GM21529 (cell line): Measurements from ENCODE around the gene PLSCR2.
"Not testable (repeated sequence)": the region's sequence is repeated elsewhere in the genome, so short reads cannot be mapped to it uniquely, and the experiment has no call there.

Source experiments
- ATAC-seq: cut with Tn5 transposase; IDR thresholded peaks from one replicate; pipeline ENCODE4 v1.9.1; 2021; ENCODE audit not compliant: unreplicated experiment

The PLSCR2 gene

DNA sequence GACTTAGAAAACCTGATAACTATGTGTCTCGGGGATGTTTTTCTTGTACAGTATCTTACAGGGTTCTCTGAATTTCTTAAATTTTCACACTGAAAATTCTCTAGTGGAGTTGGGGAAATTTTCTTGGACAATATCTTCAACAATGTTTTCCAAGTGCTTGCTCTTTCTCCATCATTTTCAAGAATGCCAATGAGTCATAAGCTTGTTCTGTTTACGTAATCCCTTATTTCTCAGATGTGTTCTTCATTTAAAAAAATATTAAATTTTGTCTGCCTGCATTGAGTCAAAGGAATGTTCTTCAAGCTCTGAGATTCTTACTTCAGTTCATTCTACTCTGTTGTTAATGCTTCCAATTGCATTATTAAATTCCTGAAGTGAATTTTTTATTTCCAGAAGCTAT lies 21.9 kb upstream of the PLSCR2 start:
- no peak for ATAC-seq

- no peak for ATAC-seq
Measured at GRCh38 chr3:146485297-146485696, 15.9 kb upstream of the PLSCR2 start.

- no peak for ATAC-seq
Measured at GRCh38 chr3:146476094-146476740, 6.9 kb upstream of the PLSCR2 start.

- ATAC-seq, result not testable (repeated sequence)
Measured at GRCh38 chr3:146474976-146475375, 5.6 kb upstream of the PLSCR2 start.

DNA sequence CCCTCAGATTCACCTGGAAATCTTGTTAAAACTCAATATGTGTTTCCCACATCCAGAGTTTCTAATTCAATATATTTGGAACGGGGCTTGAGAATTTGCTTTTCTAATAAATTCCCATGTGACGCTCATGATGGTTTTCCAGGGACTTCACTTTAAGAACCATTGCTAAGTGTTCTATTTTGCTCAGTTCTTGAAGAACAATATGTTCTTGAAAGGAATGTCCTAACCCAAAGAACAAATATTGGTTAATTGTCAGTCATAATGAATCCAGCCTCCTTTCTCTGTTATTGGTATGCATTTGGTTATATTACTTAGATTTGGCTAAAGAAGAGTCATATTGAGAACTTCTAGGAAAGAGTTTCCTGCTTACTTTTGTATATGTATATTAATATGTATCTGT lies 4.4 kb upstream of the PLSCR2 start:
- no peak for ATAC-seq

GRCh38 chr3:146472611-146473010 lies 3.2 kb upstream of the PLSCR2 start:
- ATAC-seq, result no peak

GRCh38 chr3:146471012-146471411 lies 1.7 kb upstream of the PLSCR2 start:
- ATAC-seq, result no peak

DNA sequence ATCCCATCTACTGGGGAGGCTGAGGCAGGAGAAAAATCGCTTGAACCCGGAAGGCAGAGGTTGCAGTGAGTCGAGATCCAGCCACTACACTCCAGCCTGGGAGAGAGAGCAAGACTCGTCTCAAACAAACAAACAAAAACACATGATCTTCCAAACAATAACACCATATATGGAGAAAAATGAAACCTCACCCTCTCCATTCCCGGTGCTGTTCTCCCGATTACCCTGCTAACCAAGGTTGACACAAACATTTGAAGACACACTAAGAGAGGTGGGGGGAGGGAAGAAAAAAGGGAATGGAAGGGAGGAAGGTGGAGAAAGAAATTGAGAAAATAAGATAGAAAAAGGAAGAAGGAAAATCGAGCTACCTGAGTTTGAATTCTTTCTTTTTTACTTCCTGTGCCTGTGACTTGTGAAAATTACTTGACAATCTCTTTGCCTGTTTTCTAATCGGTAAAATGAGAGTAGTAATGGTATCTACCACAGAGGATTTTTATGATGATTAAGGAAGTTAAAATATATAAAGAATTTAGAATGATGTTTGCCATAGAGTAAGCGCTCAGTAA lies 1.1 kb upstream of the PLSCR2 start:
- no peak for ATAC-seq

- no peak for ATAC-seq
Measured at GRCh38 chr3:146468671-146469149, 651 bp downstream of the PLSCR2 start.

GRCh38 chr3:146468234-146468633 lies 1.1 kb downstream of the PLSCR2 start:
- ATAC-seq, result no peak

GRCh38 chr3:146466604-146467003 lies 2.8 kb downstream of the PLSCR2 start:
- no peak for ATAC-seq

DNA sequence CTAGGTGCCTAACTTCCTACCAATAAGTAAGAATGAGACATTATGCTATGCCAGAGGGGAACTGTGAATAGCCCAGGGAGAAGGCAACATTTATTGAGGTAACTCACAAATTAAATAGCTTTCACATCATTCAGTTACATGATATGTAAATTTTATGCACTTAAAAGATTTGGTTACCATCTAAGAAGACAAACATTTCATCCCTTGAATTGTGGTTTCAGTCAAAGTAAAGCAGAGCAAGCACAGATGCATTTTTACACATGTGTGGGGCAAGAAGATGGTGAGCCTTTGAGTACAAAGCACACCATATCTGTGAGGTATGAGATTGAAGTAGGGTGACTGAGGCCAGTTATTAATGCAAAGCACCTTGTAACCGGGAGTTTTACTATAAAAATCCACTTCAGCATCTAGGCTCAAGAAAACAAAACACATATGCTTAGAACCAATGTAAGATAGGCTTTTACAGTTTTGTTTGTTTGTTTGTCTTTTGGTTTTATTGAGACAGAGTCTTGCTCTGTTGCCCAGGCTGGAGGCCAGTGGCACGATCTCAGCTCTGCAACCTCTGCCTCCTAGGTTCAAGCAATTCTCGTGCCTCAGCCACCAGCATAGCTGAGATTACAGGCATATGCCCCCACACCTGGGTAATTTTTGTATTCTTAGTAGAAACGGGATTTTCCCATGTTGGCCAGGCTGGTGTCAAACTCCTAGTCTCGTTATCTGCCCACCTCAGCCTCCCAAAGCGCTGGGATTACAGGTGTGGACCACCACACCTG lies 3.5 kb downstream of the PLSCR2 start:
- no peak for ATAC-seq

GRCh38 chr3:146464783-146465182 lies 4.6 kb downstream of the PLSCR2 start:
- no peak for ATAC-seq

DNA sequence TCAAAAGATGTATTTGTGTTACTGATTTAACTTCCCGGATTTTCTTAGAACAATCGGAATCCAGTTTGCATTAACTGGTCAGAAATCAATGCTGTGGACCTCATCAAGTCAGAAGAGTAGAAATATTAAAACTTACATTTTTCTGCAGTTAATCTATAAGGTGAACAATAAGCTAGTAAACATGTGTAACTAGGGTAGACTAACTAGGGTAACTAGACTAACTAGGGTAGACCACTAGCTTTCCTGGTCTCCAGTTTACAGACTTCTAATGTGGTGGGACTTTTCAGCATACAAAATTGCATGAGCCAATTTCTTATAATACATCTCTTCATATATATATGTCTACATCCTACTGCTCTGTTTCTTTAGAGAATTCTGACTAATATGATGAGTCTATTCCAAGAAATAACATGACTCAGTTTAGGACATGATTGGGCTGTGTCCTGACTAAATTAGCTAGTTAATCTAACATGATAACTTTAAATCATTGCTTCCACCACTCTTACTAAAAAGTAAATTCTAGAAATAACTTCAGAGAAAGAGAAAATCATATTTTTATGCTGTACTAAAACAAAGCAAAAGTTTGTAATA lies 5.3 kb downstream of the PLSCR2 start:
- no peak for ATAC-seq

DNA sequence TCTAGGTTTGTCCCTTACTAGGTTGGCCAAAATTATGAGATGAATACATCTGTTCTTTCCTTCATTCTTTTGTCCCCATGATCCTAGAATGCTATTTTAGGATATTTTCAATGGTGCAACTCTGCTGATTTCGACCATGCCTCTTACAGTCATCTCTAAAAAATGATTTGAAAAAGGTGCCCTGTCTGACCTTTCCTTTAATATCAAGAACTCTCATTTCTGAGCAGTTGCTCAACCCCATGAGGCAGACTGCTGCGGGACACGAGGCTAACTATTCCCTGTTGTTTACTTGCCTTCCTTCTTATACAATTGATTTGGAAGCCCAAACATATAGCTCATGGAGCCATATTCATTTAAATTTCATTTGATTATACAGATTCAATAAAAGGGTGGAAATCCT lies 14.6 kb downstream of the PLSCR2 start:
- ATAC-seq, result no peak

DNA sequence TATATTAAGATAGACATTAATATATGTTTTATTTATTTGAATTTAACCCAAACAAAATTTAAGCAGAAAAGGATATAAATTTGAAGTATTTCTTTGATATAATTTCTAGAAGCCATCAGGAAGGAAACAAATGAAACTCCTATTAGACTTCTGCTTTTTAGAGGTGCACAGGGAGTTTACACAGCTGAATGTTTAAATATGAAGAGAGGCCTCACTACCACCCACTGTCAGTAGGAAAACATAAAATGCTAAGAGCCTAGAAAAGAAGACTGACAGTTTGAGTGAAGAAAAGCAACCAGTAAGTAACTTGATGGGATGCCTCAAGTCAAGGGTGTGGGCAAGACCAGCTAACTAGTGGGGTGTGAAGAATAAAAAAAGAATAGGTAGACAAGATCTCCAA lies 19.7 kb downstream of the PLSCR2 start:
- no peak for ATAC-seq

DNA sequence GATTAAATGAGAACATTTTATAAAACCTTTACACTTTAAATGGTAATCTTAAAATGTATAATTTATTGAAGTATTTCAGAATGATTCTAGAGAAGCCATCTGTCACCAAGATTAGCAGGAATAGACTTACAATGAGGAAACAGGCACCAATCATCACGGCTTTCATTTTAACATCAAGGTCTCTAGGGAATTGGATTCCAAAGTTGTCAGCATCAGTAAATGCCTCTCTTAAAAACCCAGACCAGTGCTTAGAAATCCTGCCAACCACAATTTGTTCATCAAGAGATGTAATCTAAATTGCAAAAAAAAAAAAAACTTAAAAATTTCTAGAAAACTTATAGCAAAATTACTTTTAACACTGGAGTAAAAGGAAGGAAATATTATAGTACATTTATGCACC lies 20.3 kb downstream of the PLSCR2 start:
- ATAC-seq, result no peak

GRCh38 chr3:146446026-146446425 lies 23.3 kb downstream of the PLSCR2 start:
- ATAC-seq, result no peak

DNA sequence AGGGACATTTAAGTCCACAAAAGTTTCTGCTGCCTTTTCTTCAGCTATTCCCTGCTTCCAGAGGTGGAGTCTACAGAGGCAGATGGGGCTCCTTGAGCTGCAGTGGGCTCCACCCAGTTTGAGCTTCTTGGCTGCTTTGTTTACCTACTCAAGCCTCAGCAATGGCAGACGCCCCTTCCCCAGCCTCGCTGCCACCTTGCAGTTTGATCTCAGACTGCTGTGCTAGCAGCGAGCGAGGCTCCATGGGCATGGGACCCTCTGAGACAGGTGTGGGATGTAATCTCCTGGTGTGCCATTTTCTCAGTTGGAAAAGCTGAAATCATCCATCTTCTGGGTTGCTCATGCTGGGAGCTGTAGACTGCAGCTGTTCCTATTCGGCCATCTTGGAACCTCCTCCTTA lies 29.1 kb downstream of the PLSCR2 start:
- ATAC-seq, result not testable (repeated sequence)

DNA sequence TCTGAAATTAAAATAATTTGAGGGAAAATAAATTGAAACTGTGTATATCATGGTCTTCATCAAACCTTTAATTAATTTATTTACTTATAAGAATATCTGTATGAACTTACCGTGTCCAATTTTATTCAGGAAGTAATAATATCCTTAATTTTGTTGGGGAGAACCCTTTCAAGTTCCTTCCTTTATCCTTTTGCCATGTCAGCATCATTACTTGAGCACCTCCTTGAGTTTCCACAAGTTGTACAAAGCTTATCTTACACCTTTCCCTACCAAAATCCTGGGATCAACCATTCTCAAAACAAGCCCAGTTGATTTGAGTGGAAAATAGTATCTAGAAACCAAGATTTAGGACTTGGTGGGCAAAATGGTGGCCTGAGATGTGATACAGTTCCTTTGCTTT lies 37.3 kb downstream of the PLSCR2 start:
- ATAC-seq, result no peak

DNA sequence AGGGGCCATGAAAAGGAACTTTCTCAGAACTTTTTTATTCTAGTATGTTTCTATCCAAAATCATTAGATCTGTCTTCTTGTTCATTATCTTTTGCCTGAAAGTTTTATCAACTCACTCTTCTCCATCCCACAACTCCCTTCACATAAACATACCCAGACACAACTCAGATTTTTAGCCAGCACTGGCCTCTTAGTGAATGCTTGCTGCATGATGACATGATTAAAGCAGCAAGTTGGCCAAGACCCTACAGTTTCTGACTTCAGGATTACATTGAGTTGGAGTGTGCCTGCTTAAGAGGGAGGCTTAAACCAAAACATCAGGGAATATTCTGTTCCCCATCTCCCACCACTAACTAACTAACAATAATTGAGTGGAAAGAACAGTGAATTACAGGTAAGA lies 38.1 kb downstream of the PLSCR2 start:
- ATAC-seq, result no peak

GRCh38 chr3:146425341-146425740 lies 44.0 kb downstream of the PLSCR2 start:
- ATAC-seq, result no peak
